DND-41 (cell line): ENCODE data around the gene WNT5B.

Source experiments
- CTCF ChIP-seq: IDR thresholded peaks from 2 replicates; pipeline ENCODE4 v1.5.1; 2012; ENCODE audit warnings: borderline replicate concordance, low read length, moderate library complexity, mild to moderate bottlenecking; ENCODE audit not compliant: poor library complexity, severe bottlenecking; ENCODE audit errors: extremely low read depth
- EZH2 ChIP-seq: IDR thresholded peaks from 3 replicates; pipeline ENCODE4 v1.6.1; 2012; ENCODE audit warnings: borderline replicate concordance, low read depth, mild to moderate bottlenecking, moderate library complexity, low read length, inconsistent platforms; ENCODE audit not compliant: severe bottlenecking

- TF ChIP-seq CTCF (no peak), EZH2 (no peak)
Observed at GRCh38 chr12:1662761-1663439, 33.9 kb downstream of the WNT5B start.
